T-helper 17 cell (primary cell): Measurements from ENCODE around the gene FBRS. TPM values are rescaled to one million over a fixed set of nuclear protein-coding genes. Genes with fewer than 3 reads are reported as not detected.

Experiments used
- ATAC-seq: fragments of 150-1000 bp; cut with Tn5 transposase; 2 replicates; pipeline ENCODE4 v1.10.0; 2021; ENCODE audit warnings: mild to moderate bottlenecking, moderate library complexity
- DNase-seq, 3 donors: peaks; one replicate each; pipeline versions ENCODE4 v3.0.0 to v3.0.0-alpha.2; 2020 to 2021
- H3K9me3 ChIP-seq: one replicate; pipeline ENCODE4 v1.7.0; 2013; ENCODE audit warnings: low read length, mild to moderate bottlenecking; ENCODE audit not compliant: control insufficient read depth, poor library complexity, severe bottlenecking
- H3K27ac Mint-ChIP-seq: one replicate; pipeline ENCODE4 v1.8.0; 2022; ENCODE audit warnings: mild to moderate bottlenecking, moderate library complexity, mixed read lengths
- H3K27me3 Mint-ChIP-seq: one replicate; pipeline ENCODE4 v1.8.0; 2022; ENCODE audit warnings: mixed read lengths
- H3K36me3 Mint-ChIP-seq: one replicate; pipeline ENCODE4 v1.8.0; 2022; ENCODE audit warnings: low read depth, mixed read lengths
- H3K4me1 Mint-ChIP-seq: one replicate; pipeline ENCODE4 v1.8.0; 2022; ENCODE audit warnings: mild to moderate bottlenecking, mixed read lengths
- H3K4me3 Mint-ChIP-seq: one replicate; pipeline ENCODE4 v1.8.0; 2022; ENCODE audit warnings: mild to moderate bottlenecking, moderate library complexity, mixed read lengths
- total RNA-seq, 4 donors: library from RNA in 2 of 4; stranded (reverse) in 2 of 4; gene quantifications; one replicate each; pipeline ENCODE4 v1.2.3 and lab custom pipeline; 2022 to 2026

Gene FBRS
- total RNA-seq, 2 donors from 2014 or later = 217 to 246 TPM

GRCh38 chr16:30651124-30652004, 6.9 kb upstream of the FBRS start:
- peak; percentile 69 for ATAC-seq
- Mint-ChIP-seq H3K27me3 (no peaks in the 10 kb centered on the region), H3K4me3 (peak overlapping the region; percentile 100), H3K4me1 (peaks cover 27% of the 10 kb centered on the region), H3K36me3 (peaks cover 7% of the 10 kb centered on the region), H3K27ac (peak overlapping the region; percentile 98)
- peak; percentile 64 to 82 (median 78) for DNase-seq
- H3K9me3 ChIP-seq = no peaks in the 10 kb centered on the region

GRCh38 chr16:30652005-30652296, 6.3 kb upstream of the FBRS start:
- H3K27me3 Mint-ChIP-seq = no peaks in the 10 kb centered on the region
- H3K27ac Mint-ChIP-seq = peak overlapping the region; percentile 98
- ATAC-seq (no peak), DNase-seq (no peak)
- H3K4me3 Mint-ChIP-seq = peak overlapping the region; percentile 100
- peaks cover 29% of the 10 kb centered on the region for H3K4me1 Mint-ChIP-seq
- H3K36me3 Mint-ChIP-seq = peaks cover 7% of the 10 kb centered on the region
- H3K9me3 ChIP-seq = no peaks in the 10 kb centered on the region

- Mint-ChIP-seq H3K4me3 (peak overlapping the region; percentile 100), H3K4me1 (peaks cover 36% of the 10 kb centered on the region), H3K36me3 (peaks cover 7% of the 10 kb centered on the region), H3K27me3 (no peaks in the 10 kb centered on the region), H3K27ac (peak overlapping the region; percentile 98)
- DNase-seq (no peak), ATAC-seq (no peak)
- no peaks in the 10 kb centered on the region for H3K9me3 ChIP-seq
These were observed 5.5 kb upstream of the FBRS start for GRCh38 chr16:30652718-30653117.

- ATAC-seq = no peak
- H3K4me1 Mint-ChIP-seq = peaks cover 43% of the 10 kb centered on the region
- no peak overlapping the region for H3K27ac Mint-ChIP-seq
- DNase-seq = no peak
- H3K9me3 ChIP-seq = no peaks in the 10 kb centered on the region
- H3K4me3 Mint-ChIP-seq = no peak overlapping the region
- peaks cover 7% of the 10 kb centered on the region for H3K36me3 Mint-ChIP-seq
- no peaks in the 10 kb centered on the region for H3K27me3 Mint-ChIP-seq
These were observed 3.4 kb upstream of the FBRS start for GRCh38 chr16:30654856-30655255.

GRCh38 chr16:30655815-30656347, 2.4 kb upstream of the FBRS start:
- H3K4me1 Mint-ChIP-seq = peaks cover 39% of the 10 kb centered on the region

GRCh38 chr16:30656388-30656787, 1.8 kb upstream of the FBRS start:
- Mint-ChIP-seq H3K36me3 (peaks cover 8% of the 10 kb centered on the region), H3K27ac (peak overlapping the region; percentile 99), H3K4me3 (peak overlapping the region; percentile 45), H3K4me1 (peaks cover 41% of the 10 kb centered on the region), H3K27me3 (no peaks in the 10 kb centered on the region)
- no peak for DNase-seq
- H3K9me3 ChIP-seq = no peaks in the 10 kb centered on the region
- ATAC-seq = no peak

More at GRCh38 chr16:30655815-30656347, 2.4 kb upstream of the FBRS start:
- H3K9me3 ChIP-seq = no peaks in the 10 kb centered on the region
- Mint-ChIP-seq H3K27ac (peak overlapping the region; percentile 14), H3K27me3 (no peaks in the 10 kb centered on the region), H3K36me3 (peaks cover 8% of the 10 kb centered on the region), H3K4me3 (no peak overlapping the region)
- ATAC-seq (no peak), DNase-seq (no peak)

GRCh38 chr16:30656974-30657865, 1.0 kb upstream of the FBRS start:
- Mint-ChIP-seq H3K27ac (peak overlapping the region; percentile 99), H3K36me3 (peaks cover 8% of the 10 kb centered on the region), H3K4me1 (peaks cover 43% of the 10 kb centered on the region), H3K4me3 (peak overlapping the region; percentile 93), H3K27me3 (no peaks in the 10 kb centered on the region)
- no peaks in the 10 kb centered on the region for H3K9me3 ChIP-seq
- DNase-seq (no peak), ATAC-seq (no peak)

GRCh38 chr16:30658731-30659506, 688 bp downstream of the FBRS start:
- no peaks in the 10 kb centered on the region for H3K9me3 ChIP-seq
- peak overlapping the region; percentile 93 for H3K4me3 Mint-ChIP-seq
- H3K27me3 Mint-ChIP-seq = no peaks in the 10 kb centered on the region
- peak in 1 of 3 donors; percentile 61 for DNase-seq
- peaks cover 10% of the 10 kb centered on the region for H3K36me3 Mint-ChIP-seq
- peak overlapping the region; percentile 99 for H3K27ac Mint-ChIP-seq
- peaks cover 48% of the 10 kb centered on the region for H3K4me1 Mint-ChIP-seq
- ATAC-seq = peak; percentile 66

- no peak for ATAC-seq
- H3K9me3 ChIP-seq = no peaks in the 10 kb centered on the region
- H3K4me1 Mint-ChIP-seq = peaks cover 48% of the 10 kb centered on the region
- DNase-seq = peak; percentile 30 to 51 (median 46)
- peak overlapping the region; percentile 97 for H3K4me3 Mint-ChIP-seq
- peak overlapping the region; percentile 96 for H3K27ac Mint-ChIP-seq
- H3K36me3 Mint-ChIP-seq = peaks cover 10% of the 10 kb centered on the region
- no peaks in the 10 kb centered on the region for H3K27me3 Mint-ChIP-seq
These were observed 1.5 kb downstream of the FBRS start for GRCh38 chr16:30659507-30660423.

GRCh38 chr16:30660424-30661261, 2.4 kb downstream of the FBRS start:
- Mint-ChIP-seq H3K36me3 (peaks cover 8% of the 10 kb centered on the region), H3K4me1 (peaks cover 51% of the 10 kb centered on the region), H3K27me3 (no peaks in the 10 kb centered on the region), H3K27ac (peak overlapping the region; percentile 96), H3K4me3 (peak overlapping the region; percentile 97)
- DNase-seq (peak; percentile 53 to 72 (median 62)), ATAC-seq (peak; percentile 15)
- H3K9me3 ChIP-seq = no peaks in the 10 kb centered on the region

- H3K4me3 Mint-ChIP-seq = peak overlapping the region; percentile 97
- peaks cover 8% of the 10 kb centered on the region for H3K36me3 Mint-ChIP-seq
- no peaks in the 10 kb centered on the region for H3K9me3 ChIP-seq
- peaks cover 42% of the 10 kb centered on the region for H3K4me1 Mint-ChIP-seq
- H3K27me3 Mint-ChIP-seq = no peaks in the 10 kb centered on the region
- DNase-seq (no peak), ATAC-seq (no peak)
- H3K27ac Mint-ChIP-seq = peak overlapping the region; percentile 96
These were observed 4.2 kb downstream of the FBRS start for GRCh38 chr16:30662449-30662848.
